NAMALWA (cell line): ENCODE measurements around the gene EXO1.
"Not testable (repeated sequence)": the region's sequence is repeated elsewhere in the genome, so short reads cannot be mapped to it uniquely, and the experiment has no call there.

Source experiments
- DNase-seq: peaks from one replicate; pipeline ENCODE4 v3.0.0-alpha.2; 2015; ENCODE audit warnings: low spot score

Gene EXO1

GRCh38 chr1:241836941-241837340 lies 11.1 kb upstream of the EXO1 start:
- DNase-seq = no peak

- no peak for DNase-seq
These were observed 10.6 kb upstream of the EXO1 start for GRCh38 chr1:241837416-241837815.

- no peak for DNase-seq
These were observed 10.1 kb upstream of the EXO1 start for GRCh38 chr1:241837901-241838300.

GRCh38 chr1:241838897-241839296 lies 9.1 kb upstream of the EXO1 start:
- DNase-seq = no peak

- no peak for DNase-seq
These were observed 8.5 kb upstream of the EXO1 start for GRCh38 chr1:241839369-241839979.

GRCh38 chr1:241840164-241840563 lies 7.8 kb upstream of the EXO1 start:
- no peak for DNase-seq

GRCh38 chr1:241841691-241842090 lies 6.3 kb upstream of the EXO1 start:
- no peak for DNase-seq

- no peak for DNase-seq
These were observed 5.4 kb upstream of the EXO1 start for GRCh38 chr1:241842565-241842964.

- DNase-seq = no peak
These were observed 3.4 kb upstream of the EXO1 start for GRCh38 chr1:241844593-241844992.

- DNase-seq = no peak
These were observed 1.6 kb upstream of the EXO1 start for GRCh38 chr1:241846375-241846774.

GRCh38 chr1:241846862-241847539 lies 1.0 kb upstream of the EXO1 start:
- DNase-seq = no peak

GRCh38 chr1:241847540-241847795 lies 536 bp upstream of the EXO1 start:
- no peak for DNase-seq

- peak; percentile 56 for DNase-seq
These were observed 811 bp downstream of the EXO1 start for GRCh38 chr1:241848686-241849344.

- DNase-seq = peak; percentile 60
These were observed 1.3 kb downstream of the EXO1 start for GRCh38 chr1:241849345-241849695.

- not testable (repeated sequence) for DNase-seq
These were observed 7.6 kb downstream of the EXO1 start for GRCh38 chr1:241855545-241856140.

- no peak for DNase-seq
These were observed 9.1 kb downstream of the EXO1 start for GRCh38 chr1:241857131-241857530.

GRCh38 chr1:241860922-241861321 lies 12.9 kb downstream of the EXO1 start:
- no peak for DNase-seq

- no peak for DNase-seq
These were observed 21.0 kb downstream of the EXO1 start for GRCh38 chr1:241869022-241869421.

- no peak for DNase-seq
These were observed 22.3 kb downstream of the EXO1 start for GRCh38 chr1:241870336-241870735.

- DNase-seq = no peak
These were observed 22.9 kb downstream of the EXO1 start for GRCh38 chr1:241870746-241871430.

GRCh38 chr1:241881440-241881839 lies 33.4 kb downstream of the EXO1 start:
- DNase-seq = no peak

GRCh38 chr1:241883159-241883558 lies 35.2 kb downstream of the EXO1 start:
- DNase-seq = no peak

- no peak for DNase-seq
These were observed 40.2 kb downstream of the EXO1 start for GRCh38 chr1:241888232-241888631.
